ENCODE measurements around the gene SPRED2. TPM values are rescaled to one million over a fixed set of nuclear protein-coding genes. Genes with fewer than 3 reads are reported as not detected.
"Not testable (repeated sequence)": the region's sequence is repeated elsewhere in the genome, so short reads cannot be mapped to it uniquely, and the experiment has no call there.

SPRED2 gene
- total and polyA plus RNA-seq, 11 donors = 7.0 to 24.4 (median 16.1) TPM

DNA sequence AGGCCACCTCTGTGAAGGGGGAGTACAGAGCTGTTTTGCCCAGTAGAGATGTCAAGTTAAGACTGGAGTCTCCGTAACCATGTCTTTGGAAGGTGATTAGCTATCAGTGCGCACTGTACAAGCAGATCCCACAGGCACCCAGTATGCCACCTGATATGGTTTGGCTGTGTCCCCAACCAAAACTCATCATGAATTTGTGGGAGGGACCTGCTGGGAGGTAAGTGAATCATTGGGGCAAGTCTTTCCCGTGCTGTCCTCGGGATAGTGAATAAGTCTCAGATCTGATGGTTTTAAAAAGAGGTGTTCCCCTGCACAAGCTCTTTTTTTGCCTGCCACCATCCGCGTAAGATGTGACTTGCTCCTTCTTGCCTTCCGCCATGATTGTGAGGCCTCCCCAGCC lies 114.6 kb downstream of the SPRED2 start:
- Histone ChIP-seq H3K27ac (no peak overlapping the region), H3K4me3 (no peak overlapping the region), H3K9me3 (no peaks in the 10 kb centered on the region), H3K4me1 (peaks cover 0 to 13% (median 5%) of the 10 kb centered on the region in 12 donors), H3K36me3 (peaks cover 0 to 48% (median 35%) of the 10 kb centered on the region in 9 donors), H3K27me3 (no peaks in the 10 kb centered on the region)
- DNase-seq (no peak), ATAC-seq (no peak)
- TF ChIP-seq POLR2A (IDR thresholded peaks at IDR 0.05) = no peak
- TF ChIP-seq, protein P1, sequence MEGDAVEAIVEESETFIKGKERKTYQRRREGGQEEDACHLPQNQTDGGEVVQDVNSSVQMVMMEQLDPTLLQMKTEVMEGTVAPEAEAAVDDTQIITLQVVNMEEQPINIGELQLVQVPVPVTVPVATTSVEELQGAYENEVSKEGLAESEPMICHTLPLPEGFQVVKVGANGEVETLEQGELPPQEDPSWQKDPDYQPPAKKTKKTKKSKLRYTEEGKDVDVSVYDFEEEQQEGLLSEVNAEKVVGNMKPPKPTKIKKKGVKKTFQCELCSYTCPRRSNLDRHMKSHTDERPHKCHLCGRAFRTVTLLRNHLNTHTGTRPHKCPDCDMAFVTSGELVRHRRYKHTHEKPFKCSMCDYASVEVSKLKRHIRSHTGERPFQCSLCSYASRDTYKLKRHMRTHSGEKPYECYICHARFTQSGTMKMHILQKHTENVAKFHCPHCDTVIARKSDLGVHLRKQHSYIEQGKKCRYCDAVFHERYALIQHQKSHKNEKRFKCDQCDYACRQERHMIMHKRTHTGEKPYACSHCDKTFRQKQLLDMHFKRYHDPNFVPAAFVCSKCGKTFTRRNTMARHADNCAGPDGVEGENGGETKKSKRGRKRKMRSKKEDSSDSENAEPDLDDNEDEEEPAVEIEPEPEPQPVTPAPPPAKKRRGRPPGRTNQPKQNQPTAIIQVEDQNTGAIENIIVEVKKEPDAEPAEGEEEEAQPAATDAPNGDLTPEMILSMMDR (IDR thresholded peaks at IDR 0.05) = no peak
- WGBS, 4 donors = 90 to 99% (median 98%) methylated on average over 7 of the region's 7 CpGs
- intact Hi-C loops (cut with DNase I) = loop anchor here in 2 of 10 donors (10.0 kb wide), 2 partner anchors 107 to 117 kb away; partner anchors contain the start of gene SPRED2 (in 1 of the 2)

DNA sequence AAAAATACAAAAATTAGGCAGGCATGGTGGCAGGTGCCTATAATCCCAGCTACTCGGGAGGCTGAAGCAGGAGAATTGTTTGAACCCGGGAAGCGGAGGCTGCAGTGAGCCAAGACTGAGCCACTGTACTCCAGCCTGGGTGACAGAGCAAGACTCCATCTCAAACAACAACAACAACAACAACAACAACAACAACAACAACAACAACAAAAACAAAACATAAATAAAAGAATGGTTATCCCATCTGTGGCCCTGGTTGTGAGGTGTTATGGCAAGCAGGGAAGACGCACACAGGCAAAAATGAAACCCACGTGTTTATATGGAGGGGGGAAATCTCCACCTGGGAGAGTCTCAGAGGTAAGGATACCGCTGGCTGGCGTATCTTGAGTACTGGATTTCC lies 115.0 kb downstream of the SPRED2 start:
- 93 to 99% (median 97%) methylated on average over 7 of the region's 7 CpGs for WGBS, 4 donors
- H3K27ac ChIP-seq, DNase-seq, H3K9me3 ChIP-seq, H3K4me3 ChIP-seq, ATAC-seq, H3K27me3 ChIP-seq: not testable (repeated sequence)
- Histone ChIP-seq H3K4me1 (peaks cover 0 to 17% (median 7%) of the 10 kb centered on the region in 12 donors), H3K36me3 (peaks cover 0 to 53% (median 39%) of the 10 kb centered on the region in 9 donors)
- intact Hi-C loops (cut with DNase I) = loop anchor here in 2 of 10 donors (10.0 kb wide), 2 partner anchors 107 to 117 kb away; partner anchors contain the start of gene SPRED2 (in 1 of the 2)

DNA sequence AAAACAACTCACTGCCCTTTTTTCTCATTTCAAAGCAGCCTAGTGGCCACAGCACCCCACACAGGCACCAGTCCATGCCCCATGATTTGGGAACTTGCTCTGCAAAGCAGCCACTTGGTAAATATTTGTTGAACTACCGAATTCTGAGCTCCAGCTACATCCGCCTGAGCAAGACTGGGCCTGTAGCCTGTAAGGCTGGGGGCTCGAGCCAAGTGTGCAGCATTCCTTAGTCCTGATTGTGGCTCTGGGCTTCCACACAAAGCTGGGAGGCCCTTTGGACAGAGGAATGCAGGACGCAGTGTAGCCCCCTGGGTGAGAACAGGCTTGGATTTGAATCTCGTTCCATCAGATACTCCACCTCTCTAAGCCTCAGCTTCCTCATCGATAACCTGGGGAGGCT lies 116.3 kb downstream of the SPRED2 start:
- no peak overlapping the region for H3K4me3 ChIP-seq
- DNase-seq = peak; percentile 33 to 73 (median 71)
- H3K36me3 ChIP-seq = peaks cover 0 to 64% (median 50%) of the 10 kb centered on the region in 9 donors
- H3K9me3 ChIP-seq = no peaks in the 10 kb centered on the region
- H3K27me3 ChIP-seq = no peaks in the 10 kb centered on the region
- TF ChIP-seq, protein P1 (IDR thresholded peaks at IDR 0.05) = no peak
- no peak for TF ChIP-seq POLR2A (IDR thresholded peaks at IDR 0.05)
- peaks cover 0 to 22% (median 9%) of the 10 kb centered on the region in 12 donors for H3K4me1 ChIP-seq
- WGBS, 4 donors = 63 to 80% (median 70%) methylated on average over 5 to 6 of the region's 6 CpGs
- ATAC-seq = peak; percentile 66 to 73 (median 70)
- intact Hi-C loops (cut with DNase I) = loop anchor here in 2 of 10 donors (10.0 kb wide), 2 partner anchors 109 to 119 kb away; partner anchors contain the start of gene SPRED2 (in 1 of the 2)
- H3K27ac ChIP-seq = peak overlapping the region in 6 of 12 donors; percentile 9 to 67 (median 48)

DNA sequence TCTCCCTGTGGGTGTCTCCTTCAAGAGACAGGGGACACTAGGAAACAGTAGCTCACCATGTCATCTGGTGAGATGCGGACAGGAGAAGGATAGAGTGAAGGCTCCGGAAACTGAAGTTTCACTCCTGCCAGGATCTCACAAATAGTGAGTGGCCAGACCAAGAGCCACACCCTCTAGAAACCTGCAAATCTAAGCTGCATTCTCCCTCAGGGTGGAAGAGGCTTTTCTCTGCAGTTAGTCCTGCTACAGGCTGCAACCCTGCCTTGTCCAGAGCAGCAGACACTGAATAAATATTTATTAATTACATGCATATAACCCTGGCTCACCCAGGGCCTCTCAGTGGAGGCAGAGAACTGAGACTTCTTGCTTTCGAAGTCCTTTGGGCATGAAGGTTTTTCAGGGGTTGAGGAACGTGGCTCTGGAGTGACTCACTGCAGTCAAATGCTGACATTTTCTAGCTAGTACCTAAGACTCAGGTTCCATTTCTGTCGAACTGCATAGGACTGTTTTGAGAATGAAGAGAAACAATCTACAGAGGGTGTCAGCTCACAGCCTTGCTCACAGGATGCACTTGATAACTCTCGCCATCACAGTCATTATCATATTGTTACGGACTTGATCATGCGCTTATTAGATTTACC lies 117.5 kb downstream of the SPRED2 start:
- no peak for TF ChIP-seq POLR2A (IDR thresholded peaks at IDR 0.05)
- TF ChIP-seq, protein P1 (IDR thresholded peaks at IDR 0.05) = no peak
- no peak for DNase-seq
- peaks cover 0 to 28% (median 12%) of the 10 kb centered on the region in 12 donors for H3K4me1 ChIP-seq
- H3K9me3 ChIP-seq = no peaks in the 10 kb centered on the region
- intact Hi-C loops (cut with DNase I) = loop anchor here in 6 of 10 donors (5.0 to 10.0 kb wide), 8 partner anchors 37 to 232 kb away; partner anchors contain the start of gene SPRED2 (in 2 of the 6)
- no peak overlapping the region for H3K4me3 ChIP-seq
- H3K27me3 ChIP-seq = no peaks in the 10 kb centered on the region
- peaks cover 0 to 64% (median 51%) of the 10 kb centered on the region in 9 donors for H3K36me3 ChIP-seq
- WGBS, 4 donors = 91 to 93% (median 92%) methylated on average over 8 of the region's 8 CpGs
- no peak for ATAC-seq
- no peak overlapping the region for H3K27ac ChIP-seq
